HG02840 (cell line): Measurements from ENCODE around the gene BPHL.
A peak's percentile ranks its signal among the peaks of the same experiment; 100 is the strongest.
"Not testable (repeated sequence)": the region's sequence is repeated elsewhere in the genome, so short reads cannot be mapped to it uniquely, and the experiment has no call there.

Source experiments
- ATAC-seq: cut with Tn5 transposase; IDR thresholded peaks from one replicate; pipeline ENCODE4 v1.9.1; 2021; ENCODE audit warnings: mild to moderate bottlenecking, moderate library complexity, moderate number of reproducible peaks; ENCODE audit not compliant: unreplicated experiment, low FRiP score

BPHL gene

GRCh38 chr6:3118353-3119039, at the start of gene BPHL:
TSS of gene BPHL (plus strand) at chr6:3118711. CDS start at chr6:3118741, 30 bp downstream.
- ATAC-seq, result peak; percentile 92

- no peak for ATAC-seq
These were observed 46.9 kb upstream of the BPHL start for GRCh38 chr6:3071568-3071967.

GRCh38 chr6:3072798-3073197, 45.7 kb upstream of the BPHL start:
- ATAC-seq, result no peak

- ATAC-seq, result no peak
These were observed 45.1 kb upstream of the BPHL start for GRCh38 chr6:3073382-3073781.

- ATAC-seq, result no peak
These were observed 42.8 kb upstream of the BPHL start for GRCh38 chr6:3075772-3076113.

GRCh38 chr6:3076320-3076719, 42.2 kb upstream of the BPHL start:
- no peak for ATAC-seq

- no peak for ATAC-seq
These were observed 41.1 kb upstream of the BPHL start for GRCh38 chr6:3077430-3077829.

GRCh38 chr6:3078952-3079351, 39.6 kb upstream of the BPHL start:
- ATAC-seq, result not testable (repeated sequence)

- ATAC-seq, result no peak
These were observed 38.8 kb upstream of the BPHL start for GRCh38 chr6:3079682-3080081.

GRCh38 chr6:3081960-3082359, 36.6 kb upstream of the BPHL start:
- no peak for ATAC-seq

GRCh38 chr6:3085074-3085473, 33.4 kb upstream of the BPHL start:
- no peak for ATAC-seq

GRCh38 chr6:3086282-3086946, 32.1 kb upstream of the BPHL start:
- no peak for ATAC-seq

GRCh38 chr6:3088446-3088845, 30.1 kb upstream of the BPHL start:
- no peak for ATAC-seq

GRCh38 chr6:3088968-3089367, 29.5 kb upstream of the BPHL start:
- no peak for ATAC-seq

- ATAC-seq, result no peak
These were observed 28.5 kb upstream of the BPHL start for GRCh38 chr6:3090013-3090412.

- ATAC-seq, result no peak
These were observed 23.7 kb upstream of the BPHL start for GRCh38 chr6:3094815-3095214.

- no peak for ATAC-seq
These were observed 15.6 kb upstream of the BPHL start for GRCh38 chr6:3102875-3103274.

- no peak for ATAC-seq
These were observed 9.6 kb upstream of the BPHL start for GRCh38 chr6:3108746-3109414.

- no peak for ATAC-seq
These were observed 8.8 kb upstream of the BPHL start for GRCh38 chr6:3109761-3110160.

GRCh38 chr6:3114377-3114776, 4.1 kb upstream of the BPHL start:
- ATAC-seq, result no peak

GRCh38 chr6:3117912-3118352, 579 bp upstream of the BPHL start:
- ATAC-seq, result no peak
